HTR-8/SVneo (cell line): ENCODE results near the gene C4orf46.

ENCODE experiments used
- DNase-seq: peaks from one replicate; pipeline ENCODE4 v3.0.0; 2011; ENCODE audit warnings: low spot score, mixed read lengths; ENCODE audit not compliant: insufficient read length
- FAIRE-seq: peaks from 2 replicates; lab custom pipeline; 2011; peaks lifted over from hg19 to GRCh38; lab: Jason Lieb, UNC

C4orf46 gene

GRCh38 chr4:158657291-158657690, 14.4 kb downstream of the C4orf46 start:
- no peak for DNase-seq
- no peak for FAIRE-seq

- DNase-seq (no peak), FAIRE-seq (no peak)
Measured at GRCh38 chr4:158656439-158656838, 15.2 kb downstream of the C4orf46 start.

DNA sequence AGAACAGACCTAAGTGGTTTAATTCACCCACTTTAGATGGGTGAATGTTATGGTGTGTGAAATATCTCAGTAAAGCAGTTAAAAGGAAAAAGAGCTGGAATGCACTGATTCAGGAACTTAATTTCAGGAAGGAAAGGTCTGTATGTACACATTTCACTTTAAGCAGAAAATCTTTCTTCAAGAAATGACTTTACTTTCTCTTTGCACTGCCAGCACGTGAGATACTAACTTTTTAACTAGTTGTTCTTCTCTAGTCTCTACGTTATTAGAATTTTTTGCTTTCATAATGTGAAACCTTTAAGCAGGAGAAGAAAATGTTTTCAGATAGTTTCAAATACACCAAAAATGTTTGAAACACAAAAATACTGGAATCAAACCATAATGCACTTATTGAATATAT, 18.8 kb downstream of the C4orf46 start:
- DNase-seq (no peak), FAIRE-seq (no peak)

DNA sequence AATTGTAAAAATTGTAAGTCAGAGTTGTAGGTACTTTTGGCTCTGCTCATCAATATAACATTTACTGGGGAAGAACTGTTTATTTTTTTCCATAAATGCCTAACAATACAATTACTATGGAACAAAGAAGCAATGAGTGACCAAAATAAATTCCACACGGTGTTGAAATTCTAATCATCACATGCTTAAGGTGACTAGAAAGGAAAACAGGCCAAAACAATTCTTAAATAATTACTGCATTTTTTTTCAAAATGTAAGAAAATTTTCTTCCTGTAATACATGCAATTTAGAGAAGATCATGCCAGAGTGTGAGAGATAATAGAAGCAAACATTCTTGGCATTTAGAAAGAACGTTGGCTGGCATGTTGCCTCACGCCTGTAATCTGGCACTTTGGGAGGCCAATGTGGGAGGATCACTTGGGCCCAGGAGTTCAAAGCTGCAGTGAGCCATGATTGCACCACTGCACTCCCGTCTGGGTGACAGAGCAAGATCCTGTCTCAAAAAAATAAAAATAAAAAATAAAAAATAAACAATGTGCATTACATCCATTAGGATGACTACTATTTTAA, 22.5 kb downstream of the C4orf46 start:
- FAIRE-seq: no peak
- no peak for DNase-seq

DNA sequence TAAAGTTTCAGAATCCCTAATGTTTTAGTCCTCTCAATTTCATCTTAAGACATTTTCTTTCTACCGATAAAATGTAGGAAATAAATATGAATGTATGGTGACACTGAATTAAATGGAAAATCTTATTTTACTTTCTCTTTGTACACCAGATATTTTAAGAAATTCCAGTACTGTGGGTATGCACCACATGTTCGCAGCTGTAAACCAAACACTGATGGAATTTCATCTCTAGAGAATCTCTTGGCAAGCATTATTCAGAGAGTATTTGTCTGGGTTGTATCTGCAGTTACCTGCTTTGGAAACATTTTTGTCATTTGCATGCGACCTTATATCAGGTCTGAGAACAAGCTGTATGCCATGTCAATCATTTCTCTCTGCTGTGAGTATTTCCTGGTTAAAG, 26.9 kb downstream of the C4orf46 start:
- no peak for DNase-seq
- FAIRE-seq: no peak

GRCh38 chr4:158644356-158644755, 27.3 kb downstream of the C4orf46 start:
- FAIRE-seq: no peak

GRCh38 chr4:158636619-158637018, 35.1 kb downstream of the C4orf46 start:
- FAIRE-seq (no peak), DNase-seq (no peak)

More at GRCh38 chr4:158644356-158644755, 27.3 kb downstream of the C4orf46 start:
- no peak for DNase-seq

DNA sequence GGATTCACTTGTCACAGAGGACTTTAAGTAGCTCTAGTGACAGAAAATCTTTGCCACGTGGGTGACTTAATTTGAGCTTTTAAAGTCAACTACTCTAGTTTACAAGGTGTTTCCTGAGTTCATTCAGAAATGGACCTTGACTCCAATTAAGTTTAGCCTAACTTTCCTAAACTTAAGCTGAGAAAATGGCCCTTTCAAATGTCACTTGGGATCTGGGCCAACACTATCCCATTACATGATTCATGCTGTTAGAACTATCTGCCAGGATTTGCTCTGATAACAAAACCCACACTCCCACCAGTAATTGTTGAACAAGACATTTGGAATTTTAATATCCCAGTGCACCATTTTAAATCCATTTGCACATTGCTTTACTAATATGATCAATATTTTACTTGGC, 40.8 kb downstream of the C4orf46 start:
- DNase-seq: no peak
- no peak for FAIRE-seq

DNA sequence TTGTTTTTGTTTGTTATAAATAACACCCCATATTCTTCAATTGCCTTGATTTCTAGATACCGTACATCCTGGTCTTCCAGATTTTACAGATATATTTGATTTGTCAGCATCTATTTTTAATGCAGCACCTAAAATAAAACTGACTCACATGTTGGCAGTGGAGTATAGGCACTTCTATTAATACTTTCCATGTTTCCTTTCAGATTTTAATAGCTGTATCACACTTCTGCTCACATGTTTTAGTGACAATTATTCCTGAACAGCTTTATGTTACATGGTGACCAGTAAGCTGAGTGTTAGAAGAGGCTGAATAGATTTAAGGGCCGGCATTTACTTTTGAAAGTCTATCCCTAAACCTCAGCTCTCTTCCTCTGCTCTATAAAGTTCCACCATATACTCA, 46.1 kb downstream of the C4orf46 start:
- FAIRE-seq: no peak

GRCh38 chr4:158624889-158625478, 46.7 kb downstream of the C4orf46 start:
- FAIRE-seq: peak; percentile 40
- DNase-seq: peak; percentile 31

More for the DNA sequence above, 46.1 kb downstream of the C4orf46 start:
- DNase-seq: no peak

DNA sequence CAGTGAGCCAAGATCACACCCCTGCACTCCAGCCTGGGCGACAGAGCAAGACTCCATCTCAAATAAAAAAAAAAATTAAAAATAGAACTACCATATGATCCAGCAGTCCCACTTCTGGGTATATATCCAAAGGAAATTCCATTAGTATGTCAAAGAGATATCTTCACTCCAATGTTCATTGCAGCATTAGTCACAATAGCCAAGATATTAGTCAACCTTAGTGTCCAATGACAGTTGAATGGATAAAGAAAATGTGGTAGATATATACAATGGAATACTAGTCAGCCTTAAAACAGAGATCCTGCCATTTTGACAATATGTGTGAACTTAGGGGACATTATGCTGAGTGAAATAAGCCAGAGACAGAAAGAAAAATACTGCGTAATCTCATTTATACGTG, 49.4 kb downstream of the C4orf46 start:
- FAIRE-seq (no peak), DNase-seq (no peak)

DNA sequence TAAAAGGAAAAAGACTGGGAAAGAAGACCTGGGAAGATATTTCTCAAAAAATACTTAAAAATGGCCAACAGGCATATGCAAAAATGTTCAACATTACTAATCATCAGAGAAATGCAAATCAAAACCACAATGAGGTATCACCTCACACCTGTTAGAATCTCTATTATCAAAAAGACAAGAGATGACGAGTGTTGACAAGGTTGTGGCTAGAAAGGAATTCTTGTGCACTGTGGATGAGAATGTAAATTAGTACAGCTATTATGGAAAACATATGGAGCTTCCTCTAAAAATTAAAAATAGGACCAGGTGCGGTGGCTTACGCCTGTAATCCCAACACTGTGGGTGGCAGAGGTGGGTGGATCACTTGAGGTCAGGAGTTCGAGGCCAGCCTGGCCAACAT, 50.0 kb downstream of the C4orf46 start:
- FAIRE-seq: no peak
- DNase-seq: no peak

DNA sequence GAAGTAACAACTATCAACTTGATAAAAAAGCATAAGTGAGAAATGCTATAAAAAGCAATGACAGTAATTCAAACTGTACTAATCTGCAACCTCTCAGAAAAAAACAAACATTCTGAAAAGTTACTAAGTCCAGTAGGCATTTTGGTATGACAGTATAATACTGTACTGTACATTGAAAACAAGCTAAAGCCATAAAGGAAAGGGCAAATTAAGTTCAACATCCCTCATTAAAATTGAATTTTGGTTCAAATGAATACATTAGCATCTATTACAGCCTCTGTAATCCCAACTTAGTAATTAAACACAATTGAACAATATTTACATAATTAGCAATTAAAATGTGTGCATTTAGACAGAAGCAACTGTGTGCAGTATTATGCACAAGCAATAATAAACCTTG, 53.7 kb downstream of the C4orf46 start:
- DNase-seq (no peak), FAIRE-seq (no peak)
